ENCODE measurements around the gene GNL2. TPM values are rescaled to one million over a fixed set of nuclear protein-coding genes. Genes with fewer than 3 reads are reported as not detected.
"Not testable (repeated sequence)": the region's sequence is repeated elsewhere in the genome, so short reads cannot be mapped to it uniquely, and the experiment has no call there.

GNL2 gene
- total RNA-seq, 1 donor from 2014 or later, result 76.9 TPM

GRCh38 chr1:37560401-37561132, 35.2 kb downstream of the GNL2 start:
- peak; percentile 49 for DNase-seq (ENCODE audit: low read depth)

GRCh38 chr1:37559957-37560379, 35.8 kb downstream of the GNL2 start:
- not testable (repeated sequence) for DNase-seq (ENCODE audit: low read depth)

- DNase-seq (ENCODE audit: low read depth), result no peak
Measured at GRCh38 chr1:37559080-37559479, 36.7 kb downstream of the GNL2 start.

- DNase-seq (ENCODE audit: low read depth), result peak; percentile 78
Measured at GRCh38 chr1:37558411-37558810, 37.3 kb downstream of the GNL2 start.

- no peak for DNase-seq (ENCODE audit: low read depth)
Measured at GRCh38 chr1:37557402-37557801, 38.3 kb downstream of the GNL2 start.

- peak; percentile 95 for DNase-seq (ENCODE audit: low read depth)
Measured at GRCh38 chr1:37556712-37557196, 39.0 kb downstream of the GNL2 start, which contains the start of gene DNALI1. Gene DNALI1, plus strand, starts transcription at chr1:37556940. Its CDS starts 55 bp downstream, at chr1:37556995.

- peak; percentile 96 for DNase-seq (ENCODE audit: low read depth)
Measured at GRCh38 chr1:37553927-37554808, 41.6 kb downstream of the GNL2 start, which contains the start of gene SNIP1. Gene SNIP1, minus strand, starts transcription at chr1:37554293. Its CDS starts 64 bp downstream, at chr1:37554229.

GRCh38 chr1:37553598-37553926, 42.2 kb downstream of the GNL2 start:
- DNase-seq (ENCODE audit: low read depth), result no peak

- peak; percentile 21 for DNase-seq (ENCODE audit: low read depth)
Measured at GRCh38 chr1:37549341-37549740, 46.4 kb downstream of the GNL2 start.

GRCh38 chr1:37545019-37545418, 50.7 kb downstream of the GNL2 start:
- DNase-seq (ENCODE audit: low read depth), result no peak

- DNase-seq (ENCODE audit: low read depth), result no peak
Measured at GRCh38 chr1:37544530-37544929, 51.2 kb downstream of the GNL2 start.

- DNase-seq (ENCODE audit: low read depth), result no peak
Measured at GRCh38 chr1:37540036-37540785, 55.5 kb downstream of the GNL2 start.

GRCh38 chr1:37539154-37539553, 56.6 kb downstream of the GNL2 start:
- not testable (repeated sequence) for DNase-seq (ENCODE audit: low read depth)

GRCh38 chr1:37537378-37537777, 58.4 kb downstream of the GNL2 start:
- peak; percentile 53 for DNase-seq (ENCODE audit: low read depth)

GRCh38 chr1:37533317-37534093, 62.2 kb downstream of the GNL2 start:
- no peak for DNase-seq (ENCODE audit: low read depth)

GRCh38 chr1:37532418-37533156, 63.1 kb downstream of the GNL2 start:
- not testable (repeated sequence) for DNase-seq (ENCODE audit: low read depth)

- not testable (repeated sequence) for DNase-seq (ENCODE audit: low read depth)
Measured at GRCh38 chr1:37529888-37530287, 65.8 kb downstream of the GNL2 start.

- DNase-seq (ENCODE audit: low read depth), result no peak
Measured at GRCh38 chr1:37519613-37520012, 76.1 kb downstream of the GNL2 start.

GRCh38 chr1:37518929-37519328, 76.8 kb downstream of the GNL2 start:
- not testable (repeated sequence) for DNase-seq (ENCODE audit: low read depth)

- not testable (repeated sequence) for DNase-seq (ENCODE audit: low read depth)
Measured at GRCh38 chr1:37518241-37518640, 77.5 kb downstream of the GNL2 start.

Data from myocyte (in vitro differentiated cells).